Measurements from ENCODE around the gene OTOA.
"Not testable (repeated sequence)": the region's sequence is repeated elsewhere in the genome, so short reads cannot be mapped to it uniquely, and the experiment has no call there.

The OTOA gene

DNA sequence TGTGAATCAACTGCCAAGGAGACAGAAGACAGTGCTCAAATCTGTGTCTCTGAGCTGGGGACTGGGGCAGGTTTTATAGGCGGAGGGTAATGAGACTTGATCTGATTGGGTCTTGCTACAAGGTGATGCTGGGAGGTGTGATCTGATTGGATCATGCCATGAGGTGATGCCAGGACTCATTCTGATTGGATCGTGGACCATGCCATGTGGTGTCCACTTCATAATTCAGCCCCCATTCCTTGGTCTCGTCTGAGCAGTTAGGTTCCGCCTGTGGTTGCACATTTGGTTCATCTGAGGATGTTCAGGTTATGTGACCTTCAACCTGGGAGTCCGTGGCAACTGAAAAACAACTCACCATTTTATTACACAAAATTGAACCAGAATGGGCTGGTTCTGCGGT, 41.0 kb downstream of the OTOA start:
- no peak overlapping the region for H3K4me3 ChIP-seq (ENCODE audit: control insufficient read depth, low read depth, low read length)
- TF ChIP-seq, protein P1, sequence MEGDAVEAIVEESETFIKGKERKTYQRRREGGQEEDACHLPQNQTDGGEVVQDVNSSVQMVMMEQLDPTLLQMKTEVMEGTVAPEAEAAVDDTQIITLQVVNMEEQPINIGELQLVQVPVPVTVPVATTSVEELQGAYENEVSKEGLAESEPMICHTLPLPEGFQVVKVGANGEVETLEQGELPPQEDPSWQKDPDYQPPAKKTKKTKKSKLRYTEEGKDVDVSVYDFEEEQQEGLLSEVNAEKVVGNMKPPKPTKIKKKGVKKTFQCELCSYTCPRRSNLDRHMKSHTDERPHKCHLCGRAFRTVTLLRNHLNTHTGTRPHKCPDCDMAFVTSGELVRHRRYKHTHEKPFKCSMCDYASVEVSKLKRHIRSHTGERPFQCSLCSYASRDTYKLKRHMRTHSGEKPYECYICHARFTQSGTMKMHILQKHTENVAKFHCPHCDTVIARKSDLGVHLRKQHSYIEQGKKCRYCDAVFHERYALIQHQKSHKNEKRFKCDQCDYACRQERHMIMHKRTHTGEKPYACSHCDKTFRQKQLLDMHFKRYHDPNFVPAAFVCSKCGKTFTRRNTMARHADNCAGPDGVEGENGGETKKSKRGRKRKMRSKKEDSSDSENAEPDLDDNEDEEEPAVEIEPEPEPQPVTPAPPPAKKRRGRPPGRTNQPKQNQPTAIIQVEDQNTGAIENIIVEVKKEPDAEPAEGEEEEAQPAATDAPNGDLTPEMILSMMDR (IDR thresholded peaks at IDR 0.05; ENCODE audit: control insufficient read depth, insufficient read depth, low read depth, low read length, missing control alignments): no peak
- DNase-seq (ENCODE audit: low read depth): no peak

DNA sequence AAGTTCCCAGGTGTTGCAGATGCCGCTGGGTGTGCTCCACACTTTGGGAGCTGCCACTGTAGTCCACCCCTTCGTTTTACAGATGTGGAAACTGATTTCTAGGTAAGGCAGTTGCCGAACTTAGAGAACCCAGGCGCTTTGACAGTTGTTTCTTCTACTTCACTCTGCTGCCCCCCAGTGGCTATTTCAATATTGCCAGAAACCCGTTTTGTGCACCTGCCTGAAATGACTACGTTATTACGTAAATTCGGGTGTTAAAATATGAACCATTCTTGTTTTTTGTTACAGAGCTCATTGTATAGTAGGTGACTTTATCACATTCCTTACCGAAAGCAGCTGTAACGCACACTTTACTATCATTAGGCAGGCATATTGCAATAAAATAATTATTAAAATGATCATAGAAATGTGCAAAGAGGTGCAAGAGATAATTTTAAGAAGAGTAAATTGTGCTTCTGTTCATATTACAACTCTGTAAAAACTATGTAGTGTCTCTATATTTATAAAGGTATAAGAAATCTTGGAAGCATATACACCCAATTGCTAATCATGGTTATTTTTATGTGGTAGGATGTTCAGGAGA, 44.9 kb downstream of the OTOA start:
- DNase-seq (ENCODE audit: low read depth): peak; percentile 17
- TF ChIP-seq, protein P1 (IDR thresholded peaks at IDR 0.05; ENCODE audit: control insufficient read depth, insufficient read depth, low read depth, low read length, missing control alignments): peak; percentile 82
- H3K4me3 ChIP-seq (ENCODE audit: control insufficient read depth, low read depth, low read length): no peak overlapping the region

DNA sequence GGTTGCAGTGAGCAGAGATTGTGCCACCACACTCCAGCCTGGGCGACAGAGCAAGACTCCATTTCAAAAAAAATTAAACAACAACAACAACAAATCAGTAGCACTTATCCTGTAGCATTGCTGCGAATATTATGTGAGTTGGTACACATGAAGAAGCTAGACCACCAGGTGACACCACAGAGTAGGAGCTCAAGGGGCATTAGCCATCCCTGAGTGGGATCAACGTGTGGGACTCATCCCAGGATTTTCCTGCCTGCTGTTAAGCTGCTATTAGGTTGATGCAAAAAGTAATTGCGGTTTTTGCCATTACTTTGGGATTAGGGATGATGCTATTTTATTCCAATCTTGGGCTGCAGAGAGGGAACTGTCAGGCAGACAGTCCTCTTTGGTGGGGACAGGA, 47.2 kb downstream of the OTOA start:
- TF ChIP-seq, protein P1 (IDR thresholded peaks at IDR 0.05; ENCODE audit: control insufficient read depth, insufficient read depth, low read depth, low read length, missing control alignments): no peak

DNA sequence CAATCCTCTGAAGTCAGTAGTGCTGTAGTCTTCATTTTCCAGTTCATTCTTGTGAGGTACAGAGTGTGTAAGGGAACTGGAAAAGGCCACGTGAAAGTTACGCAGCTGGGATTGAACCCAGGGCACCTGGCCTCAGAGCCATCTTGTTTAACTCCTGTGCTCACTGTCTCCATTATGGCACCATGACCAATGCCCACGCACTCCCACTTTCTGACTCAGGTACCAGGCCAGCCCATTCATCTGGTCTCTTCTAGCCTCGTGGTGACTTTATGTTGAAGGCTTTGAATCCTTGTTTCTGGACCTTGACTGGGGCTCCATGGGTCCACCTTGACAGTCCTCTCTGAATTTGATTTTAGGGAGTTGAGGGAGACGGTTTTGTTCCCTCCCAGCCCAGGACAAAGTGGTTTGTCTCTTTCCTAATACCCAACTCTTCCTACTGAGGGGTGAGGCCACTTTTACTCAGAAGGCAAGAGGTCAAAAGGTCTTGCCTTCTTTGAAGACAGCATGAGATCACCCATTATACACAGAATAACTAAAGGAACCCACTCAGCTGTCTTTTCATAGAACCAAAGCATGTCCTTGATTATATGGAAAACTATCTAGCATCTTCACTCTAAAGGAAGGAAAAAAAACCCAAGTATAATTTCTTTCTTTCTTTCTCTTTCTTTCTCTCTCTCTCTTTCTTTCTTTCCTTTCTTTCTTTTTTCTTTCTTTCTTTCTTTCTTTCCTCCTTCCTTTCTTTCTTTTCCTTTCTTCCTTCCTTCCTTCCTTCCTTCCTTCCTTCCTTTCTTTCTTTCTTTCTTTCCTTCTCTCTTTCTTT, 50.0 kb downstream of the OTOA start:
- H3K4me3 ChIP-seq (ENCODE audit: control insufficient read depth, low read depth, low read length): no peak overlapping the region
- TF ChIP-seq, protein P1 (IDR thresholded peaks at IDR 0.05; ENCODE audit: control insufficient read depth, insufficient read depth, low read depth, low read length, missing control alignments): no peak
- no peak for DNase-seq (ENCODE audit: low read depth)

More for the DNA sequence above, 47.2 kb downstream of the OTOA start:
- no peak for DNase-seq (ENCODE audit: low read depth)
- no peak overlapping the region for H3K4me3 ChIP-seq (ENCODE audit: control insufficient read depth, low read depth, low read length)

DNA sequence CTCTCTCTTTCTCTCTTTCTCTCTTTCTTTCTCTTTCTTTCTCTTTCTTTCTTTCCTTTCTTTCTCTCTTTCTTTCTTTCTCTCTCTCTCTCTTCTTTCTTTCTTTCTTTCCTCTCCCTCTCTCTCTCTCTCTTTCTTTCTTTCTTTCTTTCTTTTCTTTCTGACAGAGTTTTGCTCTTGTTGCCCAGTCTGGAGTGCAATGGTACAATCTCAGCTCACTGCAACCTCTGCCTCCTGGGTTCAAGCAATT, 50.5 kb downstream of the OTOA start:
- DNase-seq (ENCODE audit: low read depth); H3K4me3 ChIP-seq (ENCODE audit: control insufficient read depth, low read depth, low read length): not testable (repeated sequence)

DNA sequence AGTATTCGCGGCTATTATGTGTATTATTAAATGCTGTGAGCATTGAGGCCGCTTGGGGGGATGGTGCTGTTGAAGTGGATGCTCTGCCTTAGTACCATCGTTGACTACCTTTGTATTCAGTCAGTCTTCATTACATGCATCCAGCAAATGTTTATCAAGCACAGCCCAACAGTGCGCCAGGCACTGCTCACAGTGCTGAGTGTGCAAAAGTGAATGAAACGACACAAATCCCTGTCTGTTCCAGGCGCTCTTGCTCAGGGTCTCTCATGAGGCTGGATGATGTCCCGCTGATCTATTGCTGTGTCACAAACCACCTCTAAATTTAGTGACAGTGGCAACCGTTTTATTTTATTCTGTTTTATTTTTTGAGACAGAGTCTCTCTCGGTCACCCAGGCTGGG, 53.8 kb downstream of the OTOA start:
- no peak for DNase-seq (ENCODE audit: low read depth)
- TF ChIP-seq, protein P1 (IDR thresholded peaks at IDR 0.05; ENCODE audit: control insufficient read depth, insufficient read depth, low read depth, low read length, missing control alignments): no peak
- no peak overlapping the region for H3K4me3 ChIP-seq (ENCODE audit: control insufficient read depth, low read depth, low read length)

DNA sequence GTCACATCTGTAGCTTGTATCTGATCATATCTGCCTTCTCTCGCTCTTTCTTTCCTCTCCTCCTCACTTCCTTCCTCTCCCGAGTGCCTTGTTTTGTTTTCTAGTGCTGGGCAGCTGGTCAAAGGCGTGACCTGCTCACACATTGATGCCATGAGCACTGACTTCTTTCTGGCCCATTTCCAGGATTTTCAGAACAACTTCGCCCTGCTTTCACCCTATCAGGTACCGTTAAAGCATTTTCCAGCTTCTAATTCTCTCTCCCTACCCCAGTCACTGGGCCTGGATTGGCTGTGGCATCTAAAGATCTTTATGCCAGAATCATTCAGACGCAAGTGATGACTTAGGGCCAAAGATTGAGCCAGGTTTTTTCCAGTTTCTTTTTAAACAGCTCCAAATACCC, 55.5 kb downstream of the OTOA start:
- H3K4me3 ChIP-seq (ENCODE audit: control insufficient read depth, low read depth, low read length): no peak overlapping the region
- TF ChIP-seq, protein P1 (IDR thresholded peaks at IDR 0.05; ENCODE audit: control insufficient read depth, insufficient read depth, low read depth, low read length, missing control alignments): no peak
- no peak for DNase-seq (ENCODE audit: low read depth)
